WTC11 (cell line): ENCODE data around the gene TTC6. TPM values are rescaled to one million over a fixed set of nuclear protein-coding genes. Genes with fewer than 3 reads are reported as not detected.

ENCODE experiments used
- ATAC-seq: fragments of 200-7000 bp; cut with Tn5 transposase; 2 replicates; pipeline ENCODE4 v1.10.0; 2021; ENCODE audit warnings: mild to moderate bottlenecking, moderate library complexity
- CTCF ChIA-PET: fragments of 300-600 bp; sonication (Branson Sonifier 250); formaldehyde crosslinking; loops from one replicate; lab custom pipeline; 2021; ENCODE audit warnings: antibody characterized with exemption; lab: Charles Lee
- POLR2A ChIA-PET: fragments of 350-600 bp; sonication (Branson Sonifier 250); formaldehyde crosslinking; loops from one replicate; lab custom pipeline; 2021; ENCODE audit warnings: antibody characterized with exemption; lab: Charles Lee
- DNase-seq: peaks from one replicate; pipeline ENCODE4 v3.0.0; 2021; ENCODE audit warnings: low spot score
- H3K27ac Mint-ChIP-seq: 2 replicates; pipeline ENCODE4 v1.8.0; 2021; ENCODE audit warnings: mixed read lengths
- H3K27me3 Mint-ChIP-seq: 2 replicates; pipeline ENCODE4 v1.8.0; 2021; ENCODE audit warnings: low read depth, mild to moderate bottlenecking, moderate library complexity, mixed read lengths
- H3K36me3 Mint-ChIP-seq: 2 replicates; pipeline ENCODE4 v1.8.0; 2021; ENCODE audit warnings: mixed read lengths
- H3K4me1 Mint-ChIP-seq: 2 replicates; pipeline ENCODE4 v1.8.0; 2022; ENCODE audit warnings: mixed read lengths
- H3K4me3 Mint-ChIP-seq: 2 replicates; pipeline ENCODE4 v1.8.0; 2021; ENCODE audit warnings: mild to moderate bottlenecking, moderate library complexity, mixed read lengths
- H3K9me3 Mint-ChIP-seq: 2 replicates; pipeline ENCODE4 v1.8.0; 2021; ENCODE audit warnings: mixed read lengths
- CREB1 ChIP-seq: sonication (generic); formaldehyde crosslinking; IDR thresholded peaks from 2 replicates; pipeline ENCODE4 v1.8.0; 2023; ENCODE audit warnings: mild to moderate bottlenecking, missing genetic modification reagents
- CREM ChIP-seq: sonication (generic); formaldehyde crosslinking; IDR thresholded peaks from 2 replicates; pipeline ENCODE4 v1.8.1; 2022; ENCODE audit warnings: mild to moderate bottlenecking, missing genetic modification reagents, moderate library complexity
- GTF2I ChIP-seq: fragments of 250-450 bp; sonication (Bioruptor Pico); conservative IDR thresholded peaks from 2 replicates; pipeline ENCODE4 v1.4.0; 2021; ENCODE audit warnings: mild to moderate bottlenecking
- IRF2 ChIP-seq: sonication (generic); formaldehyde crosslinking; IDR thresholded peaks from 2 replicates; pipeline ENCODE4 v1.8.0; 2022; ENCODE audit warnings: low read depth, missing genetic modification reagents, borderline replicate concordance
- NR3C1 ChIP-seq: sonication (generic); formaldehyde crosslinking; conservative IDR thresholded peaks from 2 replicates; pipeline ENCODE4 v1.8.1; 2023; ENCODE audit warnings: low read depth, mild to moderate bottlenecking, missing genetic modification reagents
- TP53 ChIP-seq: sonication (generic); formaldehyde crosslinking; IDR thresholded peaks from 2 replicates; pipeline ENCODE4 v1.8.1; 2023; ENCODE audit warnings: mild to moderate bottlenecking, missing genetic modification reagents
- ZNF232 ChIP-seq: sonication (generic); formaldehyde crosslinking; IDR thresholded peaks from 2 replicates; pipeline ENCODE4 v1.8.0; 2022; ENCODE audit warnings: mild to moderate bottlenecking, missing genetic modification reagents
- total RNA-seq: library from RNA; stranded (reverse); gene quantifications from 3 replicates; pipeline ENCODE4 v1.2.3, GENCODE V29; 2021
- TF ChIP-seq, protein P1 (sequence below): sonication (generic); formaldehyde crosslinking; IDR thresholded peaks from 2 replicates; pipeline ENCODE4 v1.8.1; 2023; ENCODE audit warnings: mild to moderate bottlenecking, missing genetic modification reagents, borderline replicate concordance
- TF ChIP-seq, protein P2 (sequence below): sonication (generic); formaldehyde crosslinking; IDR thresholded peaks from 2 replicates; pipeline ENCODE4 v1.8.1; 2023; ENCODE audit warnings: mild to moderate bottlenecking, missing genetic modification reagents, moderate library complexity
- TF ChIP-seq, protein P3 (sequence below): fragments of 200-600 bp; IDR thresholded peaks from 2 replicates; pipeline ENCODE4 v1.8.0; 2022; ENCODE audit warnings: antibody characterized with exemption
- TF ChIP-seq, protein P4 (sequence below): sonication (generic); formaldehyde crosslinking; IDR thresholded peaks from 2 replicates; pipeline ENCODE4 v1.8.1; 2022; ENCODE audit warnings: low read depth, missing genetic modification reagents, borderline replicate concordance
- TF ChIP-seq, protein P5 (sequence below): sonication (generic); formaldehyde crosslinking; IDR thresholded peaks from 2 replicates; pipeline ENCODE4 v1.8.0; 2022; ENCODE audit warnings: mild to moderate bottlenecking, missing genetic modification reagents
- TF ChIP-seq, protein P6 (sequence below): fragments of 250-450 bp; sonication (Bioruptor Pico); conservative IDR thresholded peaks from 2 replicates; pipeline ENCODE4 v1.9.0; 2021; ENCODE audit warnings: mild to moderate bottlenecking
- TF ChIP-seq, protein P7 (sequence below): sonication (generic); formaldehyde crosslinking; IDR thresholded peaks from 2 replicates; pipeline ENCODE4 v1.8.0; 2022; ENCODE audit warnings: missing genetic modification reagents
- TF ChIP-seq, protein P8 (sequence below): sonication (generic); formaldehyde crosslinking; IDR thresholded peaks from 2 replicates; pipeline ENCODE4 v1.8.1; 2022; ENCODE audit warnings: low read depth, mild to moderate bottlenecking, moderate library complexity, missing genetic modification reagents, borderline replicate concordance
- TF ChIP-seq, protein P9 (sequence below): sonication (generic); formaldehyde crosslinking; IDR thresholded peaks from 2 replicates; pipeline ENCODE4 v1.8.0; 2023; ENCODE audit warnings: missing genetic modification reagents, mild to moderate bottlenecking, borderline replicate concordance

TTC6 gene
- total RNA-seq, 1 experiment from 2014 or later, result not detected

DNA sequence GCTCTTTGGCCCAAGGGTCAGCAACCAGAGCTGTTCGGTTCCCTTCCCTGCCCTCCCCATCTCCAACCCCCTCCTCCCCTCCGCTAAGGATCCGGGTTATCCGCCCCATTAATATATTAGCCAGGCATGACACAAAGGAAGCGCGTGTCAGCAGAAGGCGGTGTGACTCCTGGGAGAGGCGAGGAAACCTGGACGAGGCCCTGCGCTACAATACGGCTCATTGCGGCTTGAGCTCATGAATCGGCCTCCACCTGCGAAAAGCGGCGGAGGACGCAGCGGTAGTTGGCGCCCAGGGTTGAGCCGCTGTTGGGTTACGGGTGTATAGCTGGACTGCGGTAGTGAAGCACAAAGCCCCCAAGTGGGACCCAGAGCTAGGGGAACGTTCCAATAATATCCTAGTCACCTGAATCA, 10.3 kb upstream of the TTC6 start:
- Mint-ChIP-seq H3K9me3 (no peaks in the 10 kb centered on the region), H3K27ac (no peak overlapping the region), H3K4me3 (peak overlapping the region; percentile 41), H3K36me3 (no peaks in the 10 kb centered on the region), H3K27me3 (peaks cover 100% of the 10 kb centered on the region), H3K4me1 (peaks cover 41% of the 10 kb centered on the region)
- peak; percentile 45 for DNase-seq
- peak; percentile 4 for ATAC-seq
- POLR2A ChIA-PET, result no interaction called here
- CTCF ChIA-PET, result interaction anchor here (0.6 to 2.3 kb wide), 8 partner anchors 8 to 1060 kb away, joined by 3 to 12 read pairs (median 4); partner anchors contain the start of genes FOXA1 and TTC6
- TF ChIP-seq TP53 (no peak), GTF2I (CRISPR knock-in tag) (no peak), CREM (CRISPR knock-in tag) (no peak), ZNF232 (CRISPR knock-in tag) (no peak), IRF2 (no peak), NR3C1 (CRISPR knock-in tag) (no peak), CREB1 (CRISPR knock-in tag) (no peak)
- TF ChIP-seq, protein P1, sequence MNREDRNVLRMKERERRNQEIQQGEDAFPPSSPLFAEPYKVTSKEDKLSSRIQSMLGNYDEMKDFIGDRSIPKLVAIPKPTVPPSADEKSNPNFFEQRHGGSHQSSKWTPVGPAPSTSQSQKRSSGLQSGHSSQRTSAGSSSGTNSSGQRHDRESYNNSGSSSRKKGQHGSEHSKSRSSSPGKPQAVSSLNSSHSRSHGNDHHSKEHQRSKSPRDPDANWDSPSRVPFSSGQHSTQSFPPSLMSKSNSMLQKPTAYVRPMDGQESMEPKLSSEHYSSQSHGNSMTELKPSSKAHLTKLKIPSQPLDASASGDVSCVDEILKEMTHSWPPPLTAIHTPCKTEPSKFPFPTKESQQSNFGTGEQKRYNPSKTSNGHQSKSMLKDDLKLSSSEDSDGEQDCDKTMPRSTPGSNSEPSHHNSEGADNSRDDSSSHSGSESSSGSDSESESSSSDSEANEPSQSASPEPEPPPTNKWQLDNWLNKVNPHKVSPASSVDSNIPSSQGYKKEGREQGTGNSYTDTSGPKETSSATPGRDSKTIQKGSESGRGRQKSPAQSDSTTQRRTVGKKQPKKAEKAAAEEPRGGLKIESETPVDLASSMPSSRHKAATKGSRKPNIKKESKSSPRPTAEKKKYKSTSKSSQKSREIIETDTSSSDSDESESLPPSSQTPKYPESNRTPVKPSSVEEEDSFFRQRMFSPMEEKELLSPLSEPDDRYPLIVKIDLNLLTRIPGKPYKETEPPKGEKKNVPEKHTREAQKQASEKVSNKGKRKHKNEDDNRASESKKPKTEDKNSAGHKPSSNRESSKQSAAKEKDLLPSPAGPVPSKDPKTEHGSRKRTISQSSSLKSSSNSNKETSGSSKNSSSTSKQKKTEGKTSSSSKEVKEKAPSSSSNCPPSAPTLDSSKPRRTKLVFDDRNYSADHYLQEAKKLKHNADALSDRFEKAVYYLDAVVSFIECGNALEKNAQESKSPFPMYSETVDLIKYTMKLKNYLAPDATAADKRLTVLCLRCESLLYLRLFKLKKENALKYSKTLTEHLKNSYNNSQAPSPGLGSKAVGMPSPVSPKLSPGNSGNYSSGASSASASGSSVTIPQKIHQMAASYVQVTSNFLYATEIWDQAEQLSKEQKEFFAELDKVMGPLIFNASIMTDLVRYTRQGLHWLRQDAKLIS (CRISPR knock-in tag), result no peak
- TF ChIP-seq, protein P2, sequence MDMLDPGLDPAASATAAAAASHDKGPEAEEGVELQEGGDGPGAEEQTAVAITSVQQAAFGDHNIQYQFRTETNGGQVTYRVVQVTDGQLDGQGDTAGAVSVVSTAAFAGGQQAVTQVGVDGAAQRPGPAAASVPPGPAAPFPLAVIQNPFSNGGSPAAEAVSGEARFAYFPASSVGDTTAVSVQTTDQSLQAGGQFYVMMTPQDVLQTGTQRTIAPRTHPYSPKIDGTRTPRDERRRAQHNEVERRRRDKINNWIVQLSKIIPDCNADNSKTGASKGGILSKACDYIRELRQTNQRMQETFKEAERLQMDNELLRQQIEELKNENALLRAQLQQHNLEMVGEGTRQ (CRISPR knock-in tag), result no peak
- TF ChIP-seq, protein P3, sequence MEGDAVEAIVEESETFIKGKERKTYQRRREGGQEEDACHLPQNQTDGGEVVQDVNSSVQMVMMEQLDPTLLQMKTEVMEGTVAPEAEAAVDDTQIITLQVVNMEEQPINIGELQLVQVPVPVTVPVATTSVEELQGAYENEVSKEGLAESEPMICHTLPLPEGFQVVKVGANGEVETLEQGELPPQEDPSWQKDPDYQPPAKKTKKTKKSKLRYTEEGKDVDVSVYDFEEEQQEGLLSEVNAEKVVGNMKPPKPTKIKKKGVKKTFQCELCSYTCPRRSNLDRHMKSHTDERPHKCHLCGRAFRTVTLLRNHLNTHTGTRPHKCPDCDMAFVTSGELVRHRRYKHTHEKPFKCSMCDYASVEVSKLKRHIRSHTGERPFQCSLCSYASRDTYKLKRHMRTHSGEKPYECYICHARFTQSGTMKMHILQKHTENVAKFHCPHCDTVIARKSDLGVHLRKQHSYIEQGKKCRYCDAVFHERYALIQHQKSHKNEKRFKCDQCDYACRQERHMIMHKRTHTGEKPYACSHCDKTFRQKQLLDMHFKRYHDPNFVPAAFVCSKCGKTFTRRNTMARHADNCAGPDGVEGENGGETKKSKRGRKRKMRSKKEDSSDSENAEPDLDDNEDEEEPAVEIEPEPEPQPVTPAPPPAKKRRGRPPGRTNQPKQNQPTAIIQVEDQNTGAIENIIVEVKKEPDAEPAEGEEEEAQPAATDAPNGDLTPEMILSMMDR, result no peak
- TF ChIP-seq, protein P4, sequence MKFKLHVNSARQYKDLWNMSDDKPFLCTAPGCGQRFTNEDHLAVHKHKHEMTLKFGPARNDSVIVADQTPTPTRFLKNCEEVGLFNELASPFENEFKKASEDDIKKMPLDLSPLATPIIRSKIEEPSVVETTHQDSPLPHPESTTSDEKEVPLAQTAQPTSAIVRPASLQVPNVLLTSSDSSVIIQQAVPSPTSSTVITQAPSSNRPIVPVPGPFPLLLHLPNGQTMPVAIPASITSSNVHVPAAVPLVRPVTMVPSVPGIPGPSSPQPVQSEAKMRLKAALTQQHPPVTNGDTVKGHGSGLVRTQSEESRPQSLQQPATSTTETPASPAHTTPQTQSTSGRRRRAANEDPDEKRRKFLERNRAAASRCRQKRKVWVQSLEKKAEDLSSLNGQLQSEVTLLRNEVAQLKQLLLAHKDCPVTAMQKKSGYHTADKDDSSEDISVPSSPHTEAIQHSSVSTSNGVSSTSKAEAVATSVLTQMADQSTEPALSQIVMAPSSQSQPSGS, result no peak
- TF ChIP-seq, protein P5, sequence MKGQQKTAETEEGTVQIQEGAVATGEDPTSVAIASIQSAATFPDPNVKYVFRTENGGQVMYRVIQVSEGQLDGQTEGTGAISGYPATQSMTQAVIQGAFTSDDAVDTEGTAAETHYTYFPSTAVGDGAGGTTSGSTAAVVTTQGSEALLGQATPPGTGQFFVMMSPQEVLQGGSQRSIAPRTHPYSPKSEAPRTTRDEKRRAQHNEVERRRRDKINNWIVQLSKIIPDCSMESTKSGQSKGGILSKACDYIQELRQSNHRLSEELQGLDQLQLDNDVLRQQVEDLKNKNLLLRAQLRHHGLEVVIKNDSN, result no peak
- TF ChIP-seq, protein P6, sequence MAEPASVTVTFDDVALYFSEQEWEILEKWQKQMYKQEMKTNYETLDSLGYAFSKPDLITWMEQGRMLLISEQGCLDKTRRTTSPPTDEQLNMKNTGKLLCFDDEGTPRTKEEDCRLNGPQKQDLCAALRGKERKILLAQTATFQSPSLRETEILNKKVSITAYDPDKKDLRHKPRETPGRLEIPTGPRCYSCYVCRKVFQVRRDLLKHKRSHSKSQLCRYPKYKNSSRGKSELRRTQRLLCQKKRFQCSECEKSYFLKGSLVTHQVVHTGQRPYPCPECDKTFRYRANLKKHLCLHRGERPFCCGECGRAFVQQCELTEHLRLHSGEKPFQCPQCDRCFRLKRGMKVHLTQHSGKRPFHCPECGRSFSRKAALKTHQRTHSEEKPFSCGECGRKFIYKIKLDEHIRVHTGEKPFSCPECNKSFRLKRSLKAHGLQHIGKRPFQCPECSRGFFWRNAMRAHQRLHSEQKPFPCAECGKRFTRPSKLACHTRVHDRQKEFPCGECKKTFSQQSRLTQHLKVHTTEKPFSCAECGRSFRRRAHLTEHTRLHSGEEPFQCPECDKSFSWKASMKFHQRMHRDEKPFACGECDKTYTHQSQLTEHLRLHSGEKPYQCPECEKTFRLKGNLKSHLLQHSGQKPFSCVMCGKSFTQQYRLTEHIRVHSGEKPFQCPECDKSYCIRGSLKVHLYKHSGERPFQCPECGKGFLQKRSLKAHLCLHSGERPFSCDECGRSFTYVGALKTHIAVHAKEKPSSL (CRISPR knock-in tag), result no peak
- TF ChIP-seq, protein P7, sequence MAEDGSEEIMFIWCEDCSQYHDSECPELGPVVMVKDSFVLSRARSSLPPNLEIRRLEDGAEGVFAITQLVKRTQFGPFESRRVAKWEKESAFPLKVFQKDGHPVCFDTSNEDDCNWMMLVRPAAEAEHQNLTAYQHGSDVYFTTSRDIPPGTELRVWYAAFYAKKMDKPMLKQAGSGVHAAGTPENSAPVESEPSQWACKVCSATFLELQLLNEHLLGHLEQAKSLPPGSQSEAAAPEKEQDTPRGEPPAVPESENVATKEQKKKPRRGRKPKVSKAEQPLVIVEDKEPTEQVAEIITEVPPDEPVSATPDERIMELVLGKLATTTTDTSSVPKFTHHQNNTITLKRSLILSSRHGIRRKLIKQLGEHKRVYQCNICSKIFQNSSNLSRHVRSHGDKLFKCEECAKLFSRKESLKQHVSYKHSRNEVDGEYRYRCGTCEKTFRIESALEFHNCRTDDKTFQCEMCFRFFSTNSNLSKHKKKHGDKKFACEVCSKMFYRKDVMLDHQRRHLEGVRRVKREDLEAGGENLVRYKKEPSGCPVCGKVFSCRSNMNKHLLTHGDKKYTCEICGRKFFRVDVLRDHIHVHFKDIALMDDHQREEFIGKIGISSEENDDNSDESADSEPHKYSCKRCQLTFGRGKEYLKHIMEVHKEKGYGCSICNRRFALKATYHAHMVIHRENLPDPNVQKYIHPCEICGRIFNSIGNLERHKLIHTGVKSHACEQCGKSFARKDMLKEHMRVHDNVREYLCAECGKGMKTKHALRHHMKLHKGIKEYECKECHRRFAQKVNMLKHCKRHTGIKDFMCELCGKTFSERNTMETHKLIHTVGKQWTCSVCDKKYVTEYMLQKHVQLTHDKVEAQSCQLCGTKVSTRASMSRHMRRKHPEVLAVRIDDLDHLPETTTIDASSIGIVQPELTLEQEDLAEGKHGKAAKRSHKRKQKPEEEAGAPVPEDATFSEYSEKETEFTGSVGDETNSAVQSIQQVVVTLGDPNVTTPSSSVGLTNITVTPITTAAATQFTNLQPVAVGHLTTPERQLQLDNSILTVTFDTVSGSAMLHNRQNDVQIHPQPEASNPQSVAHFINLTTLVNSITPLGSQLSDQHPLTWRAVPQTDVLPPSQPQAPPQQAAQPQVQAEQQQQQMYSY, result no peak
- TF ChIP-seq, protein P8, sequence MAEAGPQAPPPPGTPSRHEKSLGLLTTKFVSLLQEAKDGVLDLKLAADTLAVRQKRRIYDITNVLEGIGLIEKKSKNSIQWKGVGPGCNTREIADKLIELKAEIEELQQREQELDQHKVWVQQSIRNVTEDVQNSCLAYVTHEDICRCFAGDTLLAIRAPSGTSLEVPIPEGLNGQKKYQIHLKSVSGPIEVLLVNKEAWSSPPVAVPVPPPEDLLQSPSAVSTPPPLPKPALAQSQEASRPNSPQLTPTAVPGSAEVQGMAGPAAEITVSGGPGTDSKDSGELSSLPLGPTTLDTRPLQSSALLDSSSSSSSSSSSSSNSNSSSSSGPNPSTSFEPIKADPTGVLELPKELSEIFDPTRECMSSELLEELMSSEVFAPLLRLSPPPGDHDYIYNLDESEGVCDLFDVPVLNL (CRISPR knock-in tag), result no peak
- TF ChIP-seq, protein P9, sequence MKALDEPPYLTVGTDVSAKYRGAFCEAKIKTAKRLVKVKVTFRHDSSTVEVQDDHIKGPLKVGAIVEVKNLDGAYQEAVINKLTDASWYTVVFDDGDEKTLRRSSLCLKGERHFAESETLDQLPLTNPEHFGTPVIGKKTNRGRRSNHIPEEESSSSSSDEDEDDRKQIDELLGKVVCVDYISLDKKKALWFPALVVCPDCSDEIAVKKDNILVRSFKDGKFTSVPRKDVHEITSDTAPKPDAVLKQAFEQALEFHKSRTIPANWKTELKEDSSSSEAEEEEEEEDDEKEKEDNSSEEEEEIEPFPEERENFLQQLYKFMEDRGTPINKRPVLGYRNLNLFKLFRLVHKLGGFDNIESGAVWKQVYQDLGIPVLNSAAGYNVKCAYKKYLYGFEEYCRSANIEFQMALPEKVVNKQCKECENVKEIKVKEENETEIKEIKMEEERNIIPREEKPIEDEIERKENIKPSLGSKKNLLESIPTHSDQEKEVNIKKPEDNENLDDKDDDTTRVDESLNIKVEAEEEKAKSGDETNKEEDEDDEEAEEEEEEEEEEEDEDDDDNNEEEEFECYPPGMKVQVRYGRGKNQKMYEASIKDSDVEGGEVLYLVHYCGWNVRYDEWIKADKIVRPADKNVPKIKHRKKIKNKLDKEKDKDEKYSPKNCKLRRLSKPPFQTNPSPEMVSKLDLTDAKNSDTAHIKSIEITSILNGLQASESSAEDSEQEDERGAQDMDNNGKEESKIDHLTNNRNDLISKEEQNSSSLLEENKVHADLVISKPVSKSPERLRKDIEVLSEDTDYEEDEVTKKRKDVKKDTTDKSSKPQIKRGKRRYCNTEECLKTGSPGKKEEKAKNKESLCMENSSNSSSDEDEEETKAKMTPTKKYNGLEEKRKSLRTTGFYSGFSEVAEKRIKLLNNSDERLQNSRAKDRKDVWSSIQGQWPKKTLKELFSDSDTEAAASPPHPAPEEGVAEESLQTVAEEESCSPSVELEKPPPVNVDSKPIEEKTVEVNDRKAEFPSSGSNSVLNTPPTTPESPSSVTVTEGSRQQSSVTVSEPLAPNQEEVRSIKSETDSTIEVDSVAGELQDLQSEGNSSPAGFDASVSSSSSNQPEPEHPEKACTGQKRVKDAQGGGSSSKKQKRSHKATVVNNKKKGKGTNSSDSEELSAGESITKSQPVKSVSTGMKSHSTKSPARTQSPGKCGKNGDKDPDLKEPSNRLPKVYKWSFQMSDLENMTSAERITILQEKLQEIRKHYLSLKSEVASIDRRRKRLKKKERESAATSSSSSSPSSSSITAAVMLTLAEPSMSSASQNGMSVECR, result no peak
